Mucosa of descending colon (tissue), 3 donors: ENCODE results near the gene HSP90AA1. TPM values are rescaled to one million over a fixed set of nuclear protein-coding genes. Genes with fewer than 3 reads are reported as not detected.
"Not testable (repeated sequence)": the region's sequence is repeated elsewhere in the genome, so short reads cannot be mapped to it uniquely, and the experiment has no call there.

Experiments used
- ATAC-seq: fragments of 200-7000 bp; cut with Tn5 transposase; one replicate; pipeline ENCODE4 v1.9.1; 2020; ENCODE audit warnings: mild to moderate bottlenecking, moderate library complexity
- DNase-seq, 3 donors: peaks; one replicate each; pipeline ENCODE4 v3.0.0-alpha.2; 2020
- H3K36me3 ChIP-seq: fragments of 200-600 bp; one replicate; pipeline ENCODE4 v1.8.0; 2021; ENCODE audit warnings: low read depth, mild to moderate bottlenecking
- H3K4me1 ChIP-seq: fragments of 200-600 bp; one replicate; pipeline ENCODE4 v1.8.0; 2021; ENCODE audit warnings: low read depth, mild to moderate bottlenecking
- H3K4me3 ChIP-seq: fragments of 200-600 bp; one replicate; pipeline ENCODE4 v1.8.0; 2021; ENCODE audit warnings: mild to moderate bottlenecking
- H3K9me3 ChIP-seq: fragments of 200-600 bp; one replicate; pipeline ENCODE4 v1.8.0; 2021; ENCODE audit warnings: mild to moderate bottlenecking
- CTCF ChIP-seq: fragments of 200-600 bp; IDR thresholded peaks from one replicate; pipeline ENCODE4 v1.8.0; 2022; ENCODE audit warnings: antibody characterized with exemption, mild to moderate bottlenecking
- intact Hi-C, 2 donors: fragments of 100-400 bp; cut with DNase I in 1 of 2; cut with micrococcal nuclease in 1 of 2; formaldehyde crosslinking; loops; one replicate each; pipeline versions ENCODE4 v1.11.0 to v1.11.1; 2022; cut with DNase I, micrococcal nuclease
- total RNA-seq, 3 donors: library from RNA; stranded (reverse); fragmentation: NEBNext Ultra II Directional in 2 of 3; extraction: Animal tissue kit (Norgen Biotek cat#: 25700) in 2 of 3; gene quantifications; one replicate each; pipeline versions ENCODE4 v1.2.1 to v1.2.4, GENCODE V29; 2021 to 2023
- donor health status: DM: no; HTN: no; CAD: no; lungs with moderate emphysema.
- donor health status: DM: no; HTN: no; CAD: no.
- donor health status: DM: no; HTN: yes; CAD: no.

The HSP90AA1 gene
- total RNA-seq, 3 donors from 2014 or later: 231 to 367 (median 252) TPM

GRCh38 chr14:102111101-102111500 is 24.3 kb upstream of the HSP90AA1 start:
- H3K36me3 ChIP-seq: no peaks in the 10 kb centered on the region
- H3K4me3 ChIP-seq: no peak overlapping the region
- H3K4me1 ChIP-seq: no peaks in the 10 kb centered on the region
- no peak for TF ChIP-seq CTCF
- no peaks in the 10 kb centered on the region for H3K9me3 ChIP-seq
- DNase-seq: no peak
- intact Hi-C loops: no loop called here
- ATAC-seq: no peak

- ATAC-seq, DNase-seq, intact Hi-C loops, H3K4me1 ChIP-seq, H3K4me3 ChIP-seq, H3K36me3 ChIP-seq, H3K9me3 ChIP-seq: not testable (repeated sequence)
Measured at GRCh38 chr14:102109332-102109731, 22.5 kb upstream of the HSP90AA1 start.

GRCh38 chr14:102105369-102105768 is 18.5 kb upstream of the HSP90AA1 start:
- no peaks in the 10 kb centered on the region for H3K4me1 ChIP-seq
- ATAC-seq (no peak), DNase-seq (no peak)
- no peak for TF ChIP-seq CTCF
- intact Hi-C loops: no loop called here
- H3K4me3 ChIP-seq: no peak overlapping the region
- H3K36me3 ChIP-seq: no peaks in the 10 kb centered on the region
- no peaks in the 10 kb centered on the region for H3K9me3 ChIP-seq

GRCh38 chr14:102103062-102103695 is 16.3 kb upstream of the HSP90AA1 start:
- ATAC-seq (no peak), DNase-seq (no peak)
- TF ChIP-seq CTCF: no peak
- intact Hi-C loops: no loop called here
- no peak overlapping the region for H3K4me3 ChIP-seq
- H3K4me1 ChIP-seq: no peaks in the 10 kb centered on the region
- H3K36me3 ChIP-seq: no peaks in the 10 kb centered on the region
- H3K9me3 ChIP-seq: no peaks in the 10 kb centered on the region

- Histone ChIP-seq H3K4me3 (no peak overlapping the region), H3K36me3 (no peaks in the 10 kb centered on the region), H3K4me1 (peaks cover 3% of the 10 kb centered on the region), H3K9me3 (no peaks in the 10 kb centered on the region)
- no peak for TF ChIP-seq CTCF
- intact Hi-C loops: loop anchor here (2.0 to 10.0 kb wide), 3 partner anchors 53 to 137 kb away; no protein-coding TSS in a partner anchor
- DNase-seq: peak in 2 of 3 donors; percentile 41 to 61
- peak; percentile 83 for ATAC-seq
Measured at GRCh38 chr14:102097441-102098135, 10.7 kb upstream of the HSP90AA1 start.

- no peaks in the 10 kb centered on the region for H3K36me3 ChIP-seq
- H3K4me1 ChIP-seq: peaks cover 3% of the 10 kb centered on the region
- no peak overlapping the region for H3K4me3 ChIP-seq
- no peaks in the 10 kb centered on the region for H3K9me3 ChIP-seq
- intact Hi-C loops: loop anchor here (2.0 to 10.0 kb wide), 3 partner anchors 52 to 136 kb away; no protein-coding TSS in a partner anchor
- TF ChIP-seq CTCF: peak; percentile 54
- peak; percentile 86 for ATAC-seq
- DNase-seq: peak; percentile 75 to 96 (median 90)
Measured at GRCh38 chr14:102096569-102097188, 9.8 kb upstream of the HSP90AA1 start.
